ELF-1 (cell line): ENCODE data around the gene SNAPC4.

ENCODE experiments used
- DNase-seq: peaks from one replicate; pipeline ENCODE4 v3.0.0-alpha.2; 2016; ENCODE audit warnings: low read depth, low spot score

The SNAPC4 gene, protein sequence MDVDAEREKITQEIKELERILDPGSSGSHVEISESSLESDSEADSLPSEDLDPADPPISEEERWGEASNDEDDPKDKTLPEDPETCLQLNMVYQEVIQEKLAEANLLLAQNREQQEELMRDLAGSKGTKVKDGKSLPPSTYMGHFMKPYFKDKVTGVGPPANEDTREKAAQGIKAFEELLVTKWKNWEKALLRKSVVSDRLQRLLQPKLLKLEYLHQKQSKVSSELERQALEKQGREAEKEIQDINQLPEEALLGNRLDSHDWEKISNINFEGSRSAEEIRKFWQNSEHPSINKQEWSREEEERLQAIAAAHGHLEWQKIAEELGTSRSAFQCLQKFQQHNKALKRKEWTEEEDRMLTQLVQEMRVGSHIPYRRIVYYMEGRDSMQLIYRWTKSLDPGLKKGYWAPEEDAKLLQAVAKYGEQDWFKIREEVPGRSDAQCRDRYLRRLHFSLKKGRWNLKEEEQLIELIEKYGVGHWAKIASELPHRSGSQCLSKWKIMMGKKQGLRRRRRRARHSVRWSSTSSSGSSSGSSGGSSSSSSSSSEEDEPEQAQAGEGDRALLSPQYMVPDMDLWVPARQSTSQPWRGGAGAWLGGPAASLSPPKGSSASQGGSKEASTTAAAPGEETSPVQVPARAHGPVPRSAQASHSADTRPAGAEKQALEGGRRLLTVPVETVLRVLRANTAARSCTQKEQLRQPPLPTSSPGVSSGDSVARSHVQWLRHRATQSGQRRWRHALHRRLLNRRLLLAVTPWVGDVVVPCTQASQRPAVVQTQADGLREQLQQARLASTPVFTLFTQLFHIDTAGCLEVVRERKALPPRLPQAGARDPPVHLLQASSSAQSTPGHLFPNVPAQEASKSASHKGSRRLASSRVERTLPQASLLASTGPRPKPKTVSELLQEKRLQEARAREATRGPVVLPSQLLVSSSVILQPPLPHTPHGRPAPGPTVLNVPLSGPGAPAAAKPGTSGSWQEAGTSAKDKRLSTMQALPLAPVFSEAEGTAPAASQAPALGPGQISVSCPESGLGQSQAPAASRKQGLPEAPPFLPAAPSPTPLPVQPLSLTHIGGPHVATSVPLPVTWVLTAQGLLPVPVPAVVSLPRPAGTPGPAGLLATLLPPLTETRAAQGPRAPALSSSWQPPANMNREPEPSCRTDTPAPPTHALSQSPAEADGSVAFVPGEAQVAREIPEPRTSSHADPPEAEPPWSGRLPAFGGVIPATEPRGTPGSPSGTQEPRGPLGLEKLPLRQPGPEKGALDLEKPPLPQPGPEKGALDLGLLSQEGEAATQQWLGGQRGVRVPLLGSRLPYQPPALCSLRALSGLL (N-terminal part only)

DNA sequence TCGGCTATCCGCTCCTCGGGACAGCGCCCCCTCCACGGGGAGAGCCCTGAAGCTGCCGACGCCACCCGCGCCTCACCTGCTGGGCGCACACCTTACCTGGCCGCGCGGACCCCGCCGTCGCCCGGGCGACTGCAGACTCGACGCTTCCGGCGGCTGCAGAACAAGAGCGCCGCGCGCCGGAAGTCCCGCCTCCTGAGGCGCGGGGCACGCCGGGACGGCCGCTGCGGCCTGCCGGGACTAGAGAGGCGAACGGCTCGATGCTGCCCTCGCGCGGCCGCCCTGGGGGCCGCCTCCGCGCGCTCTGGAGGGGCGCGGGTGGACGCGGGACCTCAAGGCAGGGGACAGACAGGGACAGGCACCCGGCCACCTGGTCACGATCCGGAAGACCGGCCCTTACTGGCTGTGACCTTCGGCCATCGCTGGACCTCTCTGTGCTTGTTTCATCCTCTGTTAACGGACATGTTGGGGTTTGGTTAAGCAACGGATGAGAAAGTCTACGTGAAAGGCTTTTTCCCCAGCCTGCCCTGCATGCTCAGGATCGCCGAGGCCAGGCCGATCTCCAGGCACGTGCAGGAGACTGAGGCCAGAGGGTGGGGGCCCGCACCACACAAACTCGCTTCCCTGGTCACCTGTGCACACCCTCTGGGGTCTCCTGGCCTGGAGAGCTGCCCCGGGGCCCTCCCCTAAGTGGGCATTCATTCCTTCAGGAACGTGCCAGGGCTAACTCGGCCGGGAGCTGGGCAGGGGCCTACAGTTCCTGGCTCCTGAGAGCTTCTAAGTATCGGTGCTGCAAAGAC is at the start of gene SNAPC4:
TSS of gene SNAPC4 (minus strand) at position 133 of the 797 bp plus-strand sequence. CDS start 1,742 bp downstream, outside the sequence.
- peak; percentile 94 for DNase-seq

DNA sequence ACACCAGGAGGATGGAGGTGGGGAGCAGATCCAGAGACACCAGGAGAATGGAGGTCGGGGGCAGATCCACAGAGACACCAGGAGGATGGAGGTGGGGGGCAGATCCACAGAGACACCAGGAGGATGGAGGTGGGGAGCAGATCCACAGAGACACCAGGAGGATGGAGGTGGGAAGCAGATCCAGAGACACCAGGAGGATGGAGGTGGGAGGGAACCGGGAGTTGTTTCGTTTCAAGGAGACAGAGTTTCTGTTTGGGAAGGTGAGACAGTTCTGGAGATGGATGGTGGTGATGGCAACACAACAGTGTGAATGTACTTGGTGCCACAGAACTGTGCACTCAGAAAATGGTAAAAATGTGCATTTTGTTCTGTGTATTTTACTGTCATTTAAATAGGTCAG is 48.7 kb upstream of the SNAPC4 start:
- no peak for DNase-seq

DNA sequence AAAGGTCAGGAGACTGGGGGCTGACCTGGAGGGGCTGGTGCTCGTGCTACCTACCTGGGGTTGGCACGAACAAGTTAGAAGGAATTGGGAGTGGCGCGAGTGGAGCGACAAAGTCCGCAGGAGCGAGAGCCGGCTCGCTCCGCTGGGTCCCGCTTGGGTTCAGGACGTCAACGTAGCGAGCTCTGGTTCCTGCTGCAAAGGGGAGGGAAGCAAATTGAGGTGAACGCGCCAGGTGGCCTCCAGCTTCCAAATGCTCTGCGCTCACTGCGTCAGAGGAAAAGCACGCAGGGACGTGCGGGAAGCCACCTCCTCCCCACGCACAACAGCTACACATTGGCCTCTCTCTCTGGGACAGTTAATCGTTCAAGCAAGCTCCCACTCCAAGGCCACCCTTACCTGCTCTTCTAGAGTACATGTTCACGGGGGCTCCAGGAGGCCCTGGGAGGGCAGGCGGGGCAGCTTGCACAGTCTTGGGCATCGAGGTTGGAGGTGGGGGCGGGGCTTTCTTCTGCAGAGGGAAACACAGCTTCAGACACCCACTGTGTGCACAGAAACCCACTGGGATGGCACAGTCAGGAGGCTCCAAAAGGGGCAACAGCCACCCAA is 47.3 kb upstream of the SNAPC4 start:
- DNase-seq, result no peak

DNA sequence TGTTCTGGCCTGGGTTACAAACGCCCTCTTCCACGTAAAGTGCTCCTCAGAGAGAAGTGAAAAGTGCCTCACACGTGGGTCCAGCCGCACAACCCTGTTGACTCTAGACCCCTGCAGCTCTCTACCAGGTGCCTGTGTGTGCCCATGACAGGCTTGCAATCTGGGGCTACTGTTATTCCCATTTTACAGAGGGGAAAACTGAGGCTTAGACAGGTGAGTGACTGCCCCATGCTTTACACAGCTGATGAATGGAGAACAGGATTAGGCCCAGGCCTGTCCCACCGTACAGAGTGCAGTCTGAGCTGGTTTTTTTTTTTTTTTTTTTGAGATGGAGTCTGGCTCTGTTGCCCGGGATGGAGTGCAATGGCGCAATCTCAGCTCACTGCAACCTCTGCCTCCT is 45.8 kb upstream of the SNAPC4 start:
- DNase-seq, result no peak

DNA sequence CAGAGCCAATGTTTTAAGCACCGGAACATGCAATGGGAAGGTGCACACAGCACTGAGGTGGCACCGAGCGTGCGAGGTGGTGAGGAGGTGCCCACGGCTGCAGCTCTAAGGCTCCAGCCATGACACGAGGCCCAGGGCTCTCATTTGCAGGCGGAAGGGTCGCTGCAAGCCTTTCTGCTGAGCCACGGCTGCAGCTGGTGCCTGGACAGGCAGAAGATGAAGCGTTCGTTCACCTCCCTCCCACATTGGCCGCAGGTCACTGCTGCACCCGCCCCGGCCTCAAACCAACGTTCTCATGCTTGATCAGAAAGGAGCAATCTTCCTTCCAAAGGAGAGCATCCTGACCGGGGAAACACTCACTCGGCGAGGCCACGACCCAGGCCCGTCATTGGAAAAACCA is 44.1 kb upstream of the SNAPC4 start:
- DNase-seq, result no peak

DNA sequence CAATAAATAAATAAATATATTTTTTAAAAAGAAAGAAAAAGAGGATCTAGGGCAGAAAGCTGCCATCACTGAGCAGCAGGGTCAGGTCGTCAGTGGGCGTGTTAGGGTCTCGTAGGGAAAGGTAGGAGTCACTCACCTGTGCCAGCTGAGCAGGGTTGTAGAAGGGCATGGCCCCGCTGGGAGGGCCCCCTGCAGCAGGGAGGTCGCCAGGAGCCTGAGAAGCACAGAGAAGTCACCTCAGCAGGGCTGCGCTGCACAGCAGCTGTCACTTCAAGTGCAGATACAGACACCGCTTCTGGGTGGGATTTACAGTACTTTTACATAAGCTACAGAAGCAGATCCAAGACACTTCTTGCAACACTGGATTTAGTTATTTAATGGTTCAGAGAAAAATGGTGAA is 43.7 kb upstream of the SNAPC4 start:
- no peak for DNase-seq

DNA sequence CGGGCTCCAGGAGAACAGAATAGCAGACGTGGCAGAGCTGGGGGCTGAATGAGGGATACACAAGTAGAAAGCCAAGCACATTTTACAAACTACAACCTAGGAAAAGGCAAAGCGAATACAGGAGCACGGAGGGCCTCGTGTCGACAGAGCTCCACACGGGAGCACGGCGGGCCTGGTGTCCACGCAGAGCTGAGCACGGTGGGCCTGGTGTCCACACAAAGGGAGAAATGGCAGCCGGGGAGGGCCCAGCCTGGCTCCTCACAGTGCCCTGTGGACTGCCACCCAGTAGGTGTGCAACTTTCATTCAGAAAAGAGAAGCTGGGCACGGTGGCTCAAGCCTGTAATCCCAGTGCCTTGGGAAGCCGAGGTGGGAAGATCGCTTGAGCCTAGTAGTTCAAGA is 43.1 kb upstream of the SNAPC4 start:
- no peak for DNase-seq

DNA sequence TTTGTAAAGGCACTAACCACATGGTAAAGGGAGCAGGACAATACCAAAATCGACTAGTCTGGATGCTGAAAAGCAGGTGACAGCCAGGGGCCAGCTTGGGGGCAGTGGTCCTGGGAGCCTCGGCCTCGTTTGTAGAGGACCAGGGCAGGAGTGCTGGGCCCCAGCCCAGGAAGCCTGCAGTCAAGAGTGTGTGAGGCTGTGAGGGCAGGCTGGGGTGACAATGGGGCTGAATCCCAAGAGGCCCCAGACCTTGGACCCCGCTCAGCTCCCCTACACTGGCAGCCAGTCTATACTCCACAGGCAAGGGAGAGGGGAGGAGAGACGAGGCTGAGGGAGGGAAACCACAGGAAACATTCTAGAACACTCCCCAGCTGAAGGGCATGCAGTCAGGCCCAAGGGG is 42.3 kb upstream of the SNAPC4 start:
- DNase-seq, result no peak

DNA sequence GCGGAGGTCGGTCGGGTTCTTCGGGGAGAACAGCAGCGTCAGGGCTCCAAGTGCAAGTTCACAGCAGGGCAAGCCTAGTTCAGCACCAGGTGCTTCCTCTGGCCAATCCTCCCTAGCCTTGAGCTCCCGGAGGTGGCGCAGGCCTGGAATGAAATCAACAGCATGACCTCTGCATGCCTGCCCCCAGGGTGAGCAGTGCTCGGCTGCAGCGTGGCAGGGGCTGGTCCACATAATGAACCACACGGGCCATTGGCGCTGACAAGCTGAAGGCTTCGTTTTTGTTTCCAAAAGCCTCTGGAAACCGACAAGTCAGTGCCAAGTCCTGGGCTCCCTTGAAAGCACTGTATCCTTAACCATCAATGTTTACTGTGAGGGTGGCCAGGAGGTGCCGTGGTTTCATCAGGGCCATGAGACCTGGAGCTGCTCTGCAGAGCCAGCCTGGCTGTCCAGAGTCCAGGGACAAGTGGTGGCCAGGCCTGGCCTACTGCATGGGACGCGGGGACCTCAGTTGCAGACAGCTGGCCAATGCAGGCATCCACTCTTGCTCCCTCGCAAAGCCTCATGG is 41.8 kb upstream of the SNAPC4 start:
- DNase-seq, result no peak

DNA sequence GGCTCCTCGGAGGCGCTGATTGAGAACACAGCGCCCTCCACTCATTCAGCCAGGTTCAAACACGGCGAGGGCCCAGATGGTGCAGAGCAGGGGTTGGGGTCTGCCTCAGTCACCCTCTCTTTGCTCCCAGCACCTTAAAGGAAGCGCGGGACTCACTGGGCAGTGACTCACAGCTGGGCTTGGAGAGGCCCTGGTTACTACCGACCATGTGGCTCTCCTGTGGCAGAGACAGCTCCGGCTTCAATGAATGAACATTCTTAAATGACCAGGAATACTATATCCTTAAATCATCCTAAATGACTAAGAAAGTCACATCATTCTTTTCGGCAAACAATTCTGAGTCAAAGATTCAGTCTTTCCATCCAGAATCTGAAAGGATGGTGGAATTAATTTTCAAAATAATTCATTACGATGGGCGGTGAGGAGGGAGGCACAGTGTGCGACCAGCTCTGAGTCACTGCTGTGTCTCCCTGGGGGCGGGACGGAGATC is 41.3 kb upstream of the SNAPC4 start:
- DNase-seq, result no peak

DNA sequence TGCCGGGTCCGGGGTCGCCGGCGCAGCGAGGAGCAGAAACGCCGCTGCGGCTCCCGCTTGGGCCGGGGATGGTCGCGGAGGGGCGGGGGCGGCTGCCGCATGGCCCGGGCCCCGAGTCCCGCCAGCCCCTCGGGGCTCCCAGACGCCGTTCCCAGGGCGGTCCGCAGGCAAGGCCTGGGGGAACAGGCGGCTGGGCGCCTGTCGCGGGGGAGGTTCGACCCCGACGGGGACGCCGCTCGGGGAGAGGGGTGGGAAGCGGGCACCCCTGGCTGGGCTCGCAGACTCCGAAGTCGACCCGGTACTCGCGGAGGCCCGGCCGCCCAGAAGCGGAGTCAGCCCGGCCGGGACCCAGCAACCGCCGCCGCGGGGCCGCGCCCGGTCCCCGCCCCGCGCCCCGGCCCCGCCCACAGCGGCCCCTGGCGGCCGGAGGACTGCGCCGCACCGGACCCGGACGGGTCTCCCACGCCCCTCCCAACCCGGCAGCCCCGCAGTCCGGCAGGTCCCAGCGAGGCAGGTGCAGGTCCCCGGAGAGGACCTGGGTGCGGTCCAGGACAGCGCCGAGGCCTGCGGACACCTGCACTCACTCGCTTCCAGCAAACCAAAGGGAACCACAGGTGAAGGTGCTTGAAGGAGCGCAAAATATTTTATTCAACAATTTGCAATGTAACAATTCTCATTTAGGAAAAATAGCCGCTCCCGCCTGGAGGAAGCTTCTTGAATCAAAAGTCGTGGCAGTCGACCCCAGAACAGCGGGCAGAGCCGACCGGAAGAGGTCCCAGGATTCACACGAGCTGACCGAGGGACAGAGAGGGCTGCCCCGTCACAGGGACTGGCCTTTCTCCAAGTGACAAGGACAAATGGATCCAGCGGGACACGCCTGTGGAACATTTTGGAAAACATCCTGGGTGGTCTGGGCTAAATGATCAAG is 39.8 kb upstream of the SNAPC4 start, which contains the start of gene INPP5E:
TSS of gene INPP5E (minus strand) at position 365 of the 928 bp plus-strand sequence. CDS start 426 bp downstream, outside the sequence.
- DNase-seq, result peak; percentile 61

DNA sequence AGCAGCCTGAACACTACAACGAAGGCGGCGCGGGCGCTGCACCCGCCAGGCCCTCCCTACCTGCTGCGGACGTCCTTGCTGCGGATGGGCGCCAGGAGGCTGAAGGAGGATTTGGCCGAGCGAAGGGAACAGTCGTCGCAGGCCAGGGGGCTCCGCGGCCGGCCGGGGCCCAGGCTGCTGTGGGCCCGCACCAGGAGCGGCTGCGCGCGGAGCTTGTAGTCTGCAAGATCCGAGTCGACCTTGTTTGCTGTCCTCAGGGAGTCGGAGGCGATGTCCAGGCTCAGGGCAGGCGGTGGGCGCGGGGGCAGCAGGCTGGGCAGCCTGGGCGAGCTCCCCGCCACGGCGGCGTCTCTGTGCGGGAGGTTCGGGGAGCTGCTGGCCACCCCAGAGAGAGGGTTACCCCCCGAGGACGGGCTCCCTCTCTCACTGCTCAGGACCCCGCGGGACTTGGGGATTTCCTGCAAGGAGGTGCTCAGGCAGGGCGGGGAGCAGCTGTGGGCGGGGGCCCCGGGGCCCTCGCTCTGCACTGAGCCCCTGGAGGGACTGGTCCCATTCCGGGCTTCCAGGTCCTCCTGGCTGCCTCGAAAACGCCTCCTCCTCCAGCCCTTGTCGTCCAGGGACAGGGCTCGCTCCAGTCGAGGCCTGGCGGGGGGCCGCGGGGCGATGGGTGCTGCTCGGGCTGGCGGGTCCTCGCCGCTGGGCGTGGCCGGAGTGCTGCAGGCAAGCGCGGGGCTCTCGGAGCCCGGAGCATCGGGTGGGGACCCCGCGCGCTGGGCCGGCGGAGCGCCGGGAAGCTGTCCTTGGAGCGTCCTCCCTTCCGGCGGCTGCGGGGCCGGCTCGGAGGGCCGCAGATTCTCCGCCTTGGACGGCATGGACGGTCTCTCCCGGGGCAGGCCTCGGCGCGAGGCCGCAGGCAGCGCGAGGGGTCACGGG is 38.8 kb upstream of the SNAPC4 start:
- DNase-seq, result peak; percentile 67

DNA sequence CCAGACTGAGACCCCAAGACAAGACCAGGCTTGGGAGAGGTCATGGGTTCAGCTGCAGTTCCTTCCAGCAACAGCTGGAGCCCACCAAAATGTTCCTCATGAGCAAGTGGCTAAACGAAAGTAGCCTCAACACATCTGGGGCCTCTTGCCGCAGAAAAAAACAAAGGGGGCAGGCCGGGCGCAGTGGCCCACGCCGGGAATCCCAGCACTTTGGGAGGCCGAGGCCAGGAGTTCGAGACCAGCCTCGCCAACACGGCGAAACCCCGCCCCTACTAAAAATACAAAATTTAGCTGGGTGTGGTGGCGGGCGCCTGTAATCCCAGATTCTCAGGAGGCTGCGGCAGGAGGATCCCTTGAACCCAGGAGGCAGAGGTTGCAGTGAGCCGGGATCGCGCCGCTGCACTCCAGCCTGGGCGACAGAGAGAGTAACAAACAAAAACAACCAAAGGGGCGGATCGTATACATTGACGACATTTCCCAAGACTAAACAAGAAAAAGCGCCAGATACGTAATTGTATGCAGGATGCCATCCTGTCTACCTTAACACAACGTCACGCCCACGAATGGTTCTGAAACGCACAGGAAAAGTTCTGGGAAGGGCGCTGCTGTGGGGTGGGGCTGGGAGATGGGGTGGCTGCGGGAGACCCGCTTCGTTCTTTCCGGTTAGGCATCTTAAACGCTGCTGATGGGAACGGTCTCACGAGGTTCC is 38.0 kb upstream of the SNAPC4 start:
- DNase-seq, result no peak

DNA sequence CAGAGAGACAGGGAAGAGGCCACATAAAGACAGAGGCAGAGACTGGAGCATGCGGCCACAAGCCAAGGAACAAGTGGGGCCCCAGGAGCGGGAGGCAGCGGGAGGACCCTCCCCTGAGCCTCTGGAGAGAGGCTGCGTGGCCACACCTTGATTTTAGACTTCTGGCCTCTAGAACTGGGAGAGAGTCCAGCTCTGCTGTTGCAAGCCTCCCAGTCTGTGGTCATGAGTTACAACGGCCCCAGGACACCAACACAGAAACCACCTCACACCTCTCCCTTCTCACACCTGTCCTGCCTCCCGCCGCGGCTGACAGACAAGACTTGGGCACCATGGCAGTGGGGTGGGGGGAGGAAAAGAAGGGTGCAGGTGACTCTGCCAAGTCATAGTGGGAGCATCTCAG is 37.5 kb upstream of the SNAPC4 start:
- no peak for DNase-seq

DNA sequence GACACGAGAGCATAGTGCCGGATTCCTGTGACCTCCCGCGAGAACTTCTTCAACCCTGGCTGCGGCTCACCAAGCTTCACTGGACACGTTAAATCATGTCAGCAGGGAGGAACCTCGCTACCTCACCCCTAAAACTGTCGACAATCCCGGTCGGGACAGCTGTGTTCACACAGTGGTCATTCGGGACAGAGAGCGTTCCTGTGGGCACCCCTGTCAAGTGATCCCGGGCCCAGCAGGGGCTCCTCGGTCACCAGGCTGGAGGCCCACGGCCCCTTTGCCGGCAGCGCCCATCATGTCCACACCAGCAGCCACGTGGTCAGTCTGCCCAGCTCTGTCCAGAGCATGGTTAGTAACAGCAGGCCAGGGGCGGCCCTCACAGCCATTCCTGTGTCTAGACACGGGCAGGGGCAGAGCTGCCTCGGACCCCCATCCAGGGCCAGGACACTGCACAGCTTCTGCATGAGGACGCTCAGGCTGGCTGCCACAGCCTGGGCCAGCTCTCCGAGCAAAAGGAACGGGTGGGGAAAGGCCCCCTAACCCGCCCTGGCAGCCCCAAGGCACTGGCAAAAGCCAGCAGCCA is 36.2 kb upstream of the SNAPC4 start:
- DNase-seq, result no peak

DNA sequence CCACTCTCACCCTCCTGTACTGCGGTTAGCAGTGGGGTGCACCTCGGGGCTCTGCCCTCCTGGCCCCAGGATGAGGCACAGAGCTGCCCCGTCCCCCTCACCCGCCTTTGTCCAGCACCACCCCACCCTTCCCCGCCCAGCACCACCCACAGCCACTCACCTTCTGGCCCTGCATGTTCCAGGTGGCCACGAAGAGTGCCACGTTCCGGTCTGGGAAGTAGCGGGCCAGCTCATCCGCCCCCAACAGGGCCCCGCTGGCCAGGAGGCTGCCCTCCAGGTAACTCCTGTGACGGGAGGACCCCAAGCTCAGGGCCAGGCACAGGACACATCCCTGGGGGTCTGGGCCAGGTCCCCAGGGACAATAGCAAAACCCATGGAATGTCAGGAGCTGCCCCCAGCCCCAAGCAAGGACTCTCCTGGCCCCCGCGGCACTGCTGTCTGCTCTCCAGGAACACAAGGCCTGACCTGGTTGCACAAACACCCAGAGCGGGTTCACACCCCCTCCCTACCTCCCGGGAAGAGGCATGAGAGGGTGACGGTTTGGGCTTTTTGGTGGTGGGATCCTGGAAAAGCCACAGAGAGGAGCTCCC is 34.7 kb upstream of the SNAPC4 start:
- no peak for DNase-seq
